ENCODE data around the gene PRKCA. TPM values are rescaled to one million over a fixed set of nuclear protein-coding genes. Genes with fewer than 3 reads are reported as not detected.

The PRKCA gene
- total RNA-seq, 1 experiment from 2014 or later: 29.5 TPM

DNA sequence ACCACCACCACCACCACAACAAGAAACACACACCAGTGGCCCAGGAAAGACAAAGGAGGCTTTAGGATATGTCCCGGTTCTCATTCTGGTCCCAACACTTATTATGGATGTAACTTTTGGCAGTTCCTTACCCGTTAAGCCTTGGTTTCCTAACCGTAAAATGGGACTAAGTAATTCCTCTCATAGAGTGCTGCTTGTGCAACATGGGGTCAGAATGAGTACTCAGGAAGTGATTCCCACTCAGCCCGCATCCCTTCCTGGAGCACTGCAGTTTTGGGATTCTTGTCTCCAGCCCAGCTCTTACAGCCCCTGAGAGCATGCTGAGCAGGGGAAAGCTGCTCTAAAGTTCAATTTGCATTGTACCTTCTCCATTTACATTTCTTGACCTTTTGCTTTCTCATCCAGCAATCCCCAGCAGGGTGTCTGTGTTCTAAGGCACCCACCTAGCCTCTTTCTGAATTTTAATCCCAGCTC is 262.6 kb downstream of the PRKCA start (continued):
- TF ChIP-seq, protein P1, sequence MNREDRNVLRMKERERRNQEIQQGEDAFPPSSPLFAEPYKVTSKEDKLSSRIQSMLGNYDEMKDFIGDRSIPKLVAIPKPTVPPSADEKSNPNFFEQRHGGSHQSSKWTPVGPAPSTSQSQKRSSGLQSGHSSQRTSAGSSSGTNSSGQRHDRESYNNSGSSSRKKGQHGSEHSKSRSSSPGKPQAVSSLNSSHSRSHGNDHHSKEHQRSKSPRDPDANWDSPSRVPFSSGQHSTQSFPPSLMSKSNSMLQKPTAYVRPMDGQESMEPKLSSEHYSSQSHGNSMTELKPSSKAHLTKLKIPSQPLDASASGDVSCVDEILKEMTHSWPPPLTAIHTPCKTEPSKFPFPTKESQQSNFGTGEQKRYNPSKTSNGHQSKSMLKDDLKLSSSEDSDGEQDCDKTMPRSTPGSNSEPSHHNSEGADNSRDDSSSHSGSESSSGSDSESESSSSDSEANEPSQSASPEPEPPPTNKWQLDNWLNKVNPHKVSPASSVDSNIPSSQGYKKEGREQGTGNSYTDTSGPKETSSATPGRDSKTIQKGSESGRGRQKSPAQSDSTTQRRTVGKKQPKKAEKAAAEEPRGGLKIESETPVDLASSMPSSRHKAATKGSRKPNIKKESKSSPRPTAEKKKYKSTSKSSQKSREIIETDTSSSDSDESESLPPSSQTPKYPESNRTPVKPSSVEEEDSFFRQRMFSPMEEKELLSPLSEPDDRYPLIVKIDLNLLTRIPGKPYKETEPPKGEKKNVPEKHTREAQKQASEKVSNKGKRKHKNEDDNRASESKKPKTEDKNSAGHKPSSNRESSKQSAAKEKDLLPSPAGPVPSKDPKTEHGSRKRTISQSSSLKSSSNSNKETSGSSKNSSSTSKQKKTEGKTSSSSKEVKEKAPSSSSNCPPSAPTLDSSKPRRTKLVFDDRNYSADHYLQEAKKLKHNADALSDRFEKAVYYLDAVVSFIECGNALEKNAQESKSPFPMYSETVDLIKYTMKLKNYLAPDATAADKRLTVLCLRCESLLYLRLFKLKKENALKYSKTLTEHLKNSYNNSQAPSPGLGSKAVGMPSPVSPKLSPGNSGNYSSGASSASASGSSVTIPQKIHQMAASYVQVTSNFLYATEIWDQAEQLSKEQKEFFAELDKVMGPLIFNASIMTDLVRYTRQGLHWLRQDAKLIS (CRISPR knock-in tag; IDR thresholded peaks at IDR 0.05; ENCODE audit: borderline replicate concordance): no peak
- TF ChIP-seq USF2 (CRISPR knock-in tag; IDR thresholded peaks at IDR 0.05) (no peak), ATF1 (CRISPR knock-in tag; IDR thresholded peaks at IDR 0.05) (no peak), CBFB (CRISPR knock-in tag; IDR thresholded peaks at IDR 0.05; ENCODE audit: low read depth) (0 out of 2 replicates have a peak, but pooled peaks have one; percentile 51), NR2C2 (CRISPR knock-in tag; IDR thresholded peaks at IDR 0.05) (peak; percentile 79)

DNA sequence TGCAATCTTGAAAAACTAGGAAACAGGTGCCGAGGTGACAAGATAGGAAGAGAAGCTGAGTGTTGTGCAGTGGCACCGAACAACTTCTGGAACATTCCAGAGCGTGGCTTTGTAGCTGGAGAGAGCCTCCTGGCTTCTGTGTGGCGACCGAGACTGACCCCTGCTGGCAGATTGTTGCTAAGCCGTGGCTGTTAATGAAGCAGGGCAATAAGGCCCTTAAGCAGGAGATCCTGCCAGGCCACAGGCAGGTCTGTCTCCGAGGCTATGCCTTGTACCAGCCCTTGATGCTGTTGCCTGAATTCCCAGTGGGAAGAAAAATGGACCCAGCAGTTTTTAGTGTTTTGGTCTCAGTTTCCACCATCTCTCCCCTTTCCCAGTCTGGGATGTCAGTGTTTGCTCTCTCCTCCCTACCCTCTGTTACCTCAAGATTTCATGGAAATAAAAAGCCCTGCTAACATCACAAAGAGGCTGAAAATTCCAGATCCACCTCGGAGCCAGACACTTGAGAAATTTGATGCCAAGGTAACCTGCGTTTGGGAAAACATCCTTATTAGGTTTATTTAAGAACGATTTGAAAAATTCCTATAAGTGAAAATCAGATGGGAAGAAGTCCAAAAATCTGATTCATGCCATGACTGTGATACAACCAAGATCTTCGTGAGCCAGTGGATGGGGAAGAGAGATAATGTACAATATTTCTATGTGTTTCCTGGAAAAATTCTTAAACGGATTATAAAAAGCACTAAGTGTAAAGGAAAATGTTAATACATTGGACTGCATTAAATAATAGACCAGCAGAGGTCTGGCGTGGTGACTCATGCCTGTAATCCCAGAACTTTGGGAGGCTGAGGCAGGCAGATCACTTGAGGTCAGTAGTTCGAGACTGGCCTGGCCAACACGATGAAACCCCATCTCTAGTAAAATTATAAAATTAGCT is 265.1 kb downstream of the PRKCA start:
- no peak overlapping the region for H3K4me3 Mint-ChIP-seq
- H3K36me3 Mint-ChIP-seq: peaks cover 9% of the 10 kb centered on the region
- no peak overlapping the region for H3K27ac Mint-ChIP-seq
- peak; percentile 89 for DNase-seq (ENCODE audit: low spot score)
- ATAC-seq: peak; percentile 83
- peaks cover 32% of the 10 kb centered on the region for H3K4me1 Mint-ChIP-seq
- H3K9me3 Mint-ChIP-seq: peaks cover 17% of the 10 kb centered on the region
- peaks cover 2% of the 10 kb centered on the region; the same call in 1 of the 2 replicates for H3K27me3 Mint-ChIP-seq (ENCODE audit: low read depth)
- ChIA-PET POLR2A (interaction anchor here (1.4 kb wide), 1 partner anchor 16 kb away, joined by 3 read pairs; no protein-coding TSS in a partner anchor), CTCF (interaction anchor here (0.6 to 3.0 kb wide), 38 partner anchors 8 to 1062 kb away, joined by 3 to 13 read pairs (median 3); no protein-coding TSS in a partner anchor)
- no peak for TF ChIP-seq ZNF396 (CRISPR knock-in tag; IDR thresholded peaks at IDR 0.05; ENCODE audit: borderline replicate concordance)
- TF ChIP-seq RORB (CRISPR knock-in tag; IDR thresholded peaks at IDR 0.05): no peak
- TF ChIP-seq, protein P2, sequence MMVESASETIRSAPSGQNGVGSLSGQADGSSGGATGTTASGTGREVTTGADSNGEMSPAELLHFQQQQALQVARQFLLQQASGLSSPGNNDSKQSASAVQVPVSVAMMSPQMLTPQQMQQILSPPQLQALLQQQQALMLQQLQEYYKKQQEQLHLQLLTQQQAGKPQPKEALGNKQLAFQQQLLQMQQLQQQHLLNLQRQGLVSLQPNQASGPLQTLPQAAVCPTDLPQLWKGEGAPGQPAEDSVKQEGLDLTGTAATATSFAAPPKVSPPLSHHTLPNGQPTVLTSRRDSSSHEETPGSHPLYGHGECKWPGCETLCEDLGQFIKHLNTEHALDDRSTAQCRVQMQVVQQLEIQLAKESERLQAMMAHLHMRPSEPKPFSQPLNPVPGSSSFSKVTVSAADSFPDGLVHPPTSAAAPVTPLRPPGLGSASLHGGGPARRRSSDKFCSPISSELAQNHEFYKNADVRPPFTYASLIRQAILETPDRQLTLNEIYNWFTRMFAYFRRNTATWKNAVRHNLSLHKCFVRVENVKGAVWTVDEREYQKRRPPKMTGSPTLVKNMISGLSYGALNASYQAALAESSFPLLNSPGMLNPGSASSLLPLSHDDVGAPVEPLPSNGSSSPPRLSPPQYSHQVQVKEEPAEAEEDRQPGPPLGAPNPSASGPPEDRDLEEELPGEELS (CRISPR knock-in tag; IDR thresholded peaks at IDR 0.05): peak; percentile 96
- TF ChIP-seq SOX15 (CRISPR knock-in tag; IDR thresholded peaks at IDR 0.05): no peak
- TF ChIP-seq NFE2L1 (CRISPR knock-in tag; IDR thresholded peaks at IDR 0.05): 0 out of 2 replicates have a peak, but pooled peaks have one; percentile 21
- TF ChIP-seq NR2C2 (CRISPR knock-in tag; IDR thresholded peaks at IDR 0.05): no peak
- TF ChIP-seq FOXK1 (CRISPR knock-in tag; IDR thresholded peaks at IDR 0.05): peak; percentile 75; the same call in 1 of the 2 replicates
- no peak for TF ChIP-seq MYBL2 (CRISPR knock-in tag; IDR thresholded peaks at IDR 0.05)
- TF ChIP-seq CREB1 (CRISPR knock-in tag; IDR thresholded peaks at IDR 0.05): no peak
- TF ChIP-seq, protein P3, sequence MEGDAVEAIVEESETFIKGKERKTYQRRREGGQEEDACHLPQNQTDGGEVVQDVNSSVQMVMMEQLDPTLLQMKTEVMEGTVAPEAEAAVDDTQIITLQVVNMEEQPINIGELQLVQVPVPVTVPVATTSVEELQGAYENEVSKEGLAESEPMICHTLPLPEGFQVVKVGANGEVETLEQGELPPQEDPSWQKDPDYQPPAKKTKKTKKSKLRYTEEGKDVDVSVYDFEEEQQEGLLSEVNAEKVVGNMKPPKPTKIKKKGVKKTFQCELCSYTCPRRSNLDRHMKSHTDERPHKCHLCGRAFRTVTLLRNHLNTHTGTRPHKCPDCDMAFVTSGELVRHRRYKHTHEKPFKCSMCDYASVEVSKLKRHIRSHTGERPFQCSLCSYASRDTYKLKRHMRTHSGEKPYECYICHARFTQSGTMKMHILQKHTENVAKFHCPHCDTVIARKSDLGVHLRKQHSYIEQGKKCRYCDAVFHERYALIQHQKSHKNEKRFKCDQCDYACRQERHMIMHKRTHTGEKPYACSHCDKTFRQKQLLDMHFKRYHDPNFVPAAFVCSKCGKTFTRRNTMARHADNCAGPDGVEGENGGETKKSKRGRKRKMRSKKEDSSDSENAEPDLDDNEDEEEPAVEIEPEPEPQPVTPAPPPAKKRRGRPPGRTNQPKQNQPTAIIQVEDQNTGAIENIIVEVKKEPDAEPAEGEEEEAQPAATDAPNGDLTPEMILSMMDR (IDR thresholded peaks at IDR 0.05): peak; percentile 84
- no peak for TF ChIP-seq NR1H2 (CRISPR knock-in tag; IDR thresholded peaks at IDR 0.05)
- TF ChIP-seq, protein P4, sequence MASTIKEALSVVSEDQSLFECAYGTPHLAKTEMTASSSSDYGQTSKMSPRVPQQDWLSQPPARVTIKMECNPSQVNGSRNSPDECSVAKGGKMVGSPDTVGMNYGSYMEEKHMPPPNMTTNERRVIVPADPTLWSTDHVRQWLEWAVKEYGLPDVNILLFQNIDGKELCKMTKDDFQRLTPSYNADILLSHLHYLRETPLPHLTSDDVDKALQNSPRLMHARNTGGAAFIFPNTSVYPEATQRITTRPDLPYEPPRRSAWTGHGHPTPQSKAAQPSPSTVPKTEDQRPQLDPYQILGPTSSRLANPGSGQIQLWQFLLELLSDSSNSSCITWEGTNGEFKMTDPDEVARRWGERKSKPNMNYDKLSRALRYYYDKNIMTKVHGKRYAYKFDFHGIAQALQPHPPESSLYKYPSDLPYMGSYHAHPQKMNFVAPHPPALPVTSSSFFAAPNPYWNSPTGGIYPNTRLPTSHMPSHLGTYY (CRISPR knock-in tag; IDR thresholded peaks at IDR 0.05): no peak
- peak; percentile 79 for TF ChIP-seq MAX (CRISPR knock-in tag; IDR thresholded peaks at IDR 0.05)
- TF ChIP-seq ZBTB21 (CRISPR knock-in tag; IDR thresholded peaks at IDR 0.05; ENCODE audit: borderline replicate concordance): no peak
- TF ChIP-seq, protein P5, sequence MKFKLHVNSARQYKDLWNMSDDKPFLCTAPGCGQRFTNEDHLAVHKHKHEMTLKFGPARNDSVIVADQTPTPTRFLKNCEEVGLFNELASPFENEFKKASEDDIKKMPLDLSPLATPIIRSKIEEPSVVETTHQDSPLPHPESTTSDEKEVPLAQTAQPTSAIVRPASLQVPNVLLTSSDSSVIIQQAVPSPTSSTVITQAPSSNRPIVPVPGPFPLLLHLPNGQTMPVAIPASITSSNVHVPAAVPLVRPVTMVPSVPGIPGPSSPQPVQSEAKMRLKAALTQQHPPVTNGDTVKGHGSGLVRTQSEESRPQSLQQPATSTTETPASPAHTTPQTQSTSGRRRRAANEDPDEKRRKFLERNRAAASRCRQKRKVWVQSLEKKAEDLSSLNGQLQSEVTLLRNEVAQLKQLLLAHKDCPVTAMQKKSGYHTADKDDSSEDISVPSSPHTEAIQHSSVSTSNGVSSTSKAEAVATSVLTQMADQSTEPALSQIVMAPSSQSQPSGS (CRISPR knock-in tag; IDR thresholded peaks at IDR 0.05; ENCODE audit: borderline replicate concordance, low read depth): no peak
- no peak for TF ChIP-seq JAZF1 (CRISPR knock-in tag; IDR thresholded peaks at IDR 0.05)
- TF ChIP-seq SP1 (CRISPR knock-in tag; conservative IDR thresholded peaks at IDR 0.05): 0 out of 2 replicates have a peak, but pooled peaks have one; percentile 19
- no peak for TF ChIP-seq GTF2I (CRISPR knock-in tag; conservative IDR thresholded peaks at IDR 0.05)

Measured in WTC11 (cell line).